ENCODE data around the gene EYA2.
"Not testable (repeated sequence)": the region's sequence is repeated elsewhere in the genome, so short reads cannot be mapped to it uniquely, and the experiment has no call there.

Gene EYA2

DNA sequence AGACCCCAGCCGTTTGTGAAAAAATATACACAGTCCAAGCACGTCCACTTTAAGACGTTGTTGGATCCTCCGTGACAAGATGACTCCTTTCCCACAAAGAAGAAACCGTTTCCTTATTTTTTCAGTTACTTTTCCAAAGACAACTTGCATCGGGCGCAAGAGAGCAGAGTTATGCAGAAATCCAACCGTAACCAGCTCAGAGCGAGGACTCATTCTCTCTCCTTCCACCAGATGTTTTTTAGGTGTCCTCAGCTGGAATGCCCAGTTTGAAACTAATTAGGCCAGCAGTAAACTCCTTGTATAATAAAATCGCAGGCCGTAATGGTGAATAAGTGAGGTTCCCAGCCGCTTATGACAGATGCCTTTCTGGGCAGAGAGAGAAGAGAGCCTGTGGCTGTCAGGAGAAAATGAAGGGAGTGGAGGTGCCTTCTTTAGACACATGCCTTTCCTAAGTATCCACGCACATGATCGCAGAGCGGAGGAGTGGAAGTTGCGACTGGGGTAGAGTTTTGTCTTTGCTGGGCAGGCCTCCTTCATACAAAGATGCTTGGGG lies 2.8 kb downstream of the EYA2 start:
- DNase-seq = no peak

DNA sequence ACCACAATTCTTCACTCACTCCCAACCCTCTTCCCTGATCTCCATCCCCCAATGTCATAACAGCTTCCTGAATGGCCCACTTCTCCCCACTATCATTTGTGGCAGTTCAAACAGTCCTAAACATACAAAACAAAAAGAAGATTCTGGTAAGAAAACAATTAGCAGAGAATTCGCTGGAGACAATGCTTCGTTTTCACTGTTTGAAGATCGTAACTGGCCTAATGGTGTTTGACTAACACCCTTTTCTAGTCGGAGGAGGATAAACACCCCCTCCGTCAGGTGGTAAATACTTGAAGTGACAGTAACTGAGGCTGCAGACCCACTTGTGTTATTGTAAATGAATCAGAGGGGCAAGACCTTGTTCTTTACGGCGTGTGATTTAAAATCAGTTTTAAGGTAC lies 3.8 kb downstream of the EYA2 start:
- no peak for DNase-seq

DNA sequence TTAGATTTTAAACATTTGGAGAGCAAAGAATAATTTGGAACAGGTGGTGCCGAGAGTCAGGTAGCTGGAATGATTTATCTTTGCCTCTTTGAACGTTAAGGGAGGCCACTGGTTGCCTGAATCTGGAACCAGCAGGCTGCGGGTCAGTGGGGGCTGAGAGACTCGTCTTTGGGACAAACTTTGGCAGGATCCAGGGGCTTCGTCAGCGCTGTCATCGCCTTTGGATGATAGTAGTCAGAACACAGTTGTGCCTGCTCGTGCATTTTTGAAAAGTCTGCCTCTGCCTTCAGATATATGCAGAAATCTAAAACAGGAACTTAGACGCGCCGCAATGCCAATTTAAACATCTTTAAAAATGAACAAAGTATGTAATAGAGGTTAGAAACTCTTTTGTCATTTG lies 5.0 kb downstream of the EYA2 start:
- no peak for DNase-seq

DNA sequence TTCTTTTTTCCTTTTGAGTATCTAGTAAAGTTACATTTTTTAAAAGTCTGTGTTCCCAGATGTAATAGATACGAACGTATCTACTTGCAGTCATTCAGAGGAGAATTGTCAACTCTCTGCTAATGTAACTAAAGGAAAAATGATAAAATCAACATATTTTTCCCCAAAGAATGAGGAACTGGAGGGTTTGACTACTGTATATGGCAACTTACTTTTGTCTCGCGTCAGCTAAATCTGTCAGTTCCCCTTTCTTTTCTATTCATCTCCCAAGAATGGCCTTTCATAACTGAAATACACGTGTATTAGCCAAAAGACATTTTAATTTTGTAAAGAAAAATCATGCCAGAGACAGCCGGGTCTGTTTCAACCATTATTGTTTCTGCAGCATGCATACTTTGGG lies 5.4 kb downstream of the EYA2 start:
- no peak for DNase-seq

- DNase-seq = no peak
Observed at GRCh38 chr20:46900826-46901225, 6.2 kb downstream of the EYA2 start.

DNA sequence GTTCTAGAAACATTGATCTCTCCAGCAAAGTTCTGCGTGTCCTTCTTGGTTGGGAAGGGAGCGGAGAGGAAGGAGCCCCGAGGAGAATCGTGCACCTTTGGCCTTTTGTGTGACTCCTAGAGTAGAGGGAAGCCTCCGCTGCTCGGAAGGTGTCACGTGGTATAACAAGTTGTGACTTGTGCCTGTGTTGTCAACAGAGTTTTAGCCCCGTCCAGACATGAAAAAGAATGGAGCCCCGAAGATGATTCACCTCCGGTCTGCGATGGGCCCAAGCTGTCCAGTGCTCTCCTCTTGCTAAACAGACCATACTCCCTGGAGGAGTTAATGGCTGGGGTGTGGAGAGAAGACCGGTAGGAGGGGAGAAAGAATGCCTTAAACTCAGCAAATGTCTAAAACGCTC lies 7.0 kb downstream of the EYA2 start:
- no peak for DNase-seq

- no peak for DNase-seq
Observed at GRCh38 chr20:46903256-46903655, 8.6 kb downstream of the EYA2 start.

DNA sequence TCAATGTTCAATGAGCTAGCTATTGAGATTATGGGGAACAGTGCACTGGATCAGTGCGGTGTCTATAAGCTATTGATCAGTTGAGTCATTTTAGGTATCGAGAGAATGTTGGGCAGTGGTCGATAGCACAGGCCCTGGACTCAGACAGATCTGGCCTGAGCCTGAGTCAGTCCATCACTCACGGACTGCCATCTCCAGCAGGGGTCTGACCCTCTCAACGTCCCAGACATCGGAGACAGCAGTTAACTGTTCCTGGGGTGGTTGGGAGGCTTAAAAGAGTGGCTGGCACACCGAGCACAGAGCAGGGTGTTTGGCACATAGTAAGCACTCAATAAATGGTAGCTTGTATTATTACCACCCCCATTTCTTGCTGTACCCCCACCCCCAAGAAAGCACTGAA lies 9.3 kb downstream of the EYA2 start:
- DNase-seq = no peak

- no peak for DNase-seq
Observed at GRCh38 chr20:46905364-46906125, 10.9 kb downstream of the EYA2 start.

GRCh38 chr20:46913329-46914044 lies 18.8 kb downstream of the EYA2 start:
- DNase-seq = no peak

DNA sequence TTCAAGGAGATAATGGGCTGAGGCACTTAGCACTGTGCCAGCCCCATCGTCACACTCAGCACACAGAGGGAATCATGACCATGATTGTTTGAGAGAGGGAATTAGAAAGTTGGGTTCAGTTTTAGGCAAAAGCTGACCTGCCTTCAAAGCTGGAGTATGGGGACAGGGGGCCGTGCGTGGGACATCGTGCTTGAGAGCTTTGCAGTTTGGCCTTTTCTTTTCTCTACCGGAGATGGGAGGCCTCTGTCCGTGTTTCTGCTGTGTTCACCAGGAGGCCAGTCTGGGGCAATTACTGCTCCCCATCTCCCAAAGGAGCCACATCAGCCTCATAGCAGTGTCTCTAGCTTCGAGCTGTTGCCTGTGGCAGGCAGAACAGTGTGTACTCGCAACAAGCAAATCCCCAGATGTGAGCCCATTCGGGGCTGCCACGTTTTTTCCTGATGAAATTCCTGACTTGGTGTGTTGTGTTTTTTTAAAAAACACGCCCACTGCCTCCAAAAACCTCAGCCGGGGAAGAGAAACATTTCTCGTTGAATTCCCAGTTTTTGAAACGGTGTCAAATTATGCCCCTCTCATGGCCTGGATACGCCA lies 20.2 kb downstream of the EYA2 start:
- no peak for DNase-seq

- DNase-seq = no peak
Observed at GRCh38 chr20:46915575-46916257, 21.1 kb downstream of the EYA2 start.

DNA sequence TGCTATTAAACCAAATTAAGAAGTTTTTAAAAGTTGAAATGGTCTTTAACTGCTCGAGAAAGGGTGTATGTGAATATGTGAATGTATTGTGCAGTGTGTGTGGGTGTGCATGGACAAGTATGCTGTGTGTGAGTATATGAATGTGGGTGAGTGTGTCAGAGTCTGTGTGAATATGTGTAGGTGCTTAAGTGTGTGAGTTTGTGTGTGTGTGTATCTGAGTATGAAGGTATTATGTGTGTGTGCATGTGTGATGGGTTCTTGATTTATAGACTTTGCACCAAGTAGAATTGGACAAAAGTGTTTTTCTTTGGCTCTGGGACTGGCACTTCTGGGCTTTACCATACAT lies 21.6 kb downstream of the EYA2 start:
- DNase-seq = no peak

- no peak for DNase-seq
Observed at GRCh38 chr20:46917155-46917554, 22.5 kb downstream of the EYA2 start.

- no peak for DNase-seq
Observed at GRCh38 chr20:46920114-46920513, 25.5 kb downstream of the EYA2 start.

- not testable (repeated sequence) for DNase-seq
Observed at GRCh38 chr20:46922841-46923240, 28.2 kb downstream of the EYA2 start.

DNA sequence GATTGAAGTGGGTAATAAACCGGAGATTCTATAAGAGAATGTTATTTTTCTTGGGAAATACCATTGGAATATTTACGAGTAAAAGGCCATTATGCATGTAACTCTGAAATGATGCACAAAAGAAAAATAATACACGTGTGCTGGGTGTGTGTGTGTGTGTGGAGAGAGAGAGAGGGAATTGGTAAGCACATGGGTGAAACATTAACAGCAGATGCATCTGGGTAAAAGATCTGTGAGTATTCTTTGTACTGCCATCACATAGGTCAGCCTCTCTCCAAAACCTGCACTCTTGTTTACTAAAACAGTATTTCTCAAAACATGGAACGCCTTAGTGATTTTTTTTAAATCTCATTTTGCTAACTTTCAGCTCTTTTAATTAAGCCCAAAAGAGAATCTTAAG lies 28.9 kb downstream of the EYA2 start:
- no peak for DNase-seq

- no peak for DNase-seq
Observed at GRCh38 chr20:46928580-46929132, 34.0 kb downstream of the EYA2 start.

- no peak for DNase-seq
Observed at GRCh38 chr20:46929902-46930301, 35.3 kb downstream of the EYA2 start.

GRCh38 chr20:46930640-46931339 lies 36.1 kb downstream of the EYA2 start:
- DNase-seq = no peak

- DNase-seq = no peak
Observed at GRCh38 chr20:46931699-46932098, 37.1 kb downstream of the EYA2 start.

GRCh38 chr20:46932439-46932838 lies 37.8 kb downstream of the EYA2 start:
- DNase-seq = not testable (repeated sequence)
